GM23338 (cell line): ENCODE results near the gene CXCR1.

ENCODE experiments used
- EZH2 ChIP-seq: fragments of 200-600 bp; sonication (generic); IDR thresholded peaks from one replicate; pipeline ENCODE4 v1.8.0; 2017; ENCODE audit warnings: antibody characterized with exemption, mild to moderate bottlenecking, low read depth; ENCODE audit not compliant: unreplicated experiment
- POLR2AphosphoS5 ChIP-seq: IDR thresholded peaks from 2 replicates; pipeline ENCODE4 v1.6.1; 2016; ENCODE audit warnings: antibody characterized with exemption, low read depth

DNA sequence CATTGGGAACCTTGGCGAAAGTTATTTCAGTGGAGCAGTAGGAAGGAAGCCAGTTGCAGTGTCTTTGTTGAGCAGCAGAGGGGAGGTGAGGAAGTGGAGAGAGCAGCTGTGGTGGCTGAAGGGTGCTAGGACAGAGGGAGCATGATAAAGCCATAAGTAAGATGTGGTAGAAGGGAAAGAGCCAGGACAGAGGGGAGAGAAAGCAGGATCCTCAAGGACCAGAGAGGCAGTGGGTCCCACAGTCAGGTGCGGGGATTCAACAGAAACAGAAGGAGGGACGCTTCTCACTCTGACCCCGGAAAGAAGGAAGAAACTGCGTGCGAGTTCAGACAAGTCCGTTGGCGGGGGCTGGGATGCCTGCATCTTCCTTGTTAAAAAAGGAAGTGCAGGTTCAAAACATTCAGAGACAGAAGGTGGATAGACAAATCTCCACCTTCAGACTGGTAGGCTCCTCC, 41.1 kb downstream of the CXCR1 start, which contains the start of gene CXCR2:
- TF ChIP-seq POLR2AphosphoS5 (no peak), EZH2 (no peak)
